GM12878 (cell line): ENCODE data around the gene ZNF763. TPM values are rescaled to one million over a fixed set of nuclear protein-coding genes. Genes with fewer than 3 reads are reported as not detected.
A peak's percentile ranks its signal among the peaks of the same experiment; 100 is the strongest.

Experiments used
- ATF2 ChIP-seq: IDR thresholded peaks from 2 replicates; pipeline ENCODE4 v1.6.1; 2012; ENCODE audit warnings: low read length, inconsistent platforms
- BCLAF1 ChIP-seq: fragments of 450-650 bp; IDR thresholded peaks from 2 replicates; pipeline ENCODE4 v1.6.1; 2017; ENCODE audit warnings: antibody characterized with exemption, mild to moderate bottlenecking, moderate library complexity
- BHLHE40 ChIP-seq, 2 experiments: fragments of 450-650 bp in 1 of 2; IDR thresholded peaks; 2 replicates each; pipeline ENCODE4 v1.6.1; 2011 to 2017; ENCODE audit warnings: low read depth in 2 of 2, borderline replicate concordance in 1 of 2, improper control_type of control experiment in 1 of 2, low read length in 1 of 2, mild to moderate bottlenecking in 1 of 2
- CEBPZ ChIP-seq: fragments of 150-350 bp; IDR thresholded peaks from 2 replicates; pipeline ENCODE4 v1.6.1; 2016; ENCODE audit warnings: low read depth, low read length
- CREM ChIP-seq: IDR thresholded peaks from 2 replicates; pipeline ENCODE4 v1.6.1; 2014; ENCODE audit warnings: antibody characterized with exemption, low read depth
- JUNB ChIP-seq: IDR thresholded peaks from 2 replicates; pipeline ENCODE4 v1.6.1; 2016; ENCODE audit warnings: antibody characterized with exemption, mild to moderate bottlenecking
- KLF5 ChIP-seq: fragments of 450-650 bp; IDR thresholded peaks from 2 replicates; pipeline ENCODE4 v1.6.1; 2014; ENCODE audit warnings: mild to moderate bottlenecking; ENCODE audit not compliant: partially characterized antibody
- MEF2A ChIP-seq: IDR thresholded peaks from 2 replicates; pipeline ENCODE4 v1.6.1; 2011; ENCODE audit warnings: low read depth, mild to moderate bottlenecking, low read length, moderate library complexity; ENCODE audit not compliant: insufficient read depth
- MXI1 ChIP-seq: fragments of 150-350 bp; IDR thresholded peaks from 2 replicates; pipeline ENCODE4 v1.6.1; 2011; ENCODE audit warnings: low read depth, mild to moderate bottlenecking, inconsistent platforms, low read length, improper control_type of control experiment
- NFYA ChIP-seq: IDR thresholded peaks from 2 replicates; pipeline ENCODE4 v1.6.1; 2011; ENCODE audit warnings: low read depth, mild to moderate bottlenecking, low read length, improper control_type of control experiment, borderline replicate concordance
- NR2C1 ChIP-seq: fragments of 450-650 bp; IDR thresholded peaks from 2 replicates; pipeline ENCODE4 v1.6.1; 2017; ENCODE audit warnings: antibody characterized with exemption, mild to moderate bottlenecking, moderate library complexity
- RAD51 ChIP-seq: fragments of 450-650 bp; IDR thresholded peaks from 2 replicates; pipeline ENCODE4 v1.6.1; 2016; ENCODE audit warnings: moderate library complexity, mild to moderate bottlenecking, inconsistent platforms
- RELA ChIP-seq: fragments of 450-650 bp; IDR thresholded peaks from 2 replicates; pipeline ENCODE4 v1.8.0; 2014; ENCODE audit warnings: borderline replicate concordance; ENCODE audit not compliant: partially characterized antibody
- RFX5 ChIP-seq: IDR thresholded peaks from 2 replicates; pipeline ENCODE4 v1.6.1; 2011; ENCODE audit warnings: low read depth, low read length, improper control_type of control experiment
- SP1 ChIP-seq: IDR thresholded peaks from one replicate; pipeline ENCODE4 v1.6.1; 2011; ENCODE audit warnings: low read depth, low read length
- SREBF2 ChIP-seq: IDR thresholded peaks from 2 replicates; pipeline ENCODE4 v1.6.1; 2012; ENCODE audit warnings: mild to moderate bottlenecking, low read length
- TARDBP ChIP-seq: IDR thresholded peaks from 2 replicates; pipeline ENCODE4 v1.6.1; 2016; ENCODE audit warnings: borderline replicate concordance
- ZNF24 ChIP-seq: fragments of 450-650 bp; IDR thresholded peaks from 2 replicates; pipeline ENCODE4 v1.6.1; 2017; ENCODE audit warnings: antibody characterized with exemption, mild to moderate bottlenecking
- polyA plus RNA-seq, 11 experiments: library from polyadenylated mRNA; depleted of rRNA in 4 of 11; unstranded in 6 of 11; stranded (reverse) in 5 of 11; fragments of >200 nt; fragmentation: Nextera tagmentation in 4 of 11; fragmentation: Illumina TruSeq in 1 of 11; extraction: Ambion mirVana in 4 of 11; extraction: Trizol in 1 of 11; gene quantifications; 1 replicate in 1 of 11; 2 replicates in 10 of 11; pipeline versions ENCODE4 v1.2.1 to v1.2.3, GENCODE V29; 2011 to 2016; ENCODE audit warnings: inconsistent platforms in 2 of 11, missing spikeins in 2 of 11, low read depth in 1 of 11
- total RNA-seq, 4 experiments: library from RNA; depleted of rRNA in 3 of 4; stranded (reverse); fragments of >200 nt in 3 of 4; fragmentation: Illumina TruSeq in 1 of 4; extraction: Trizol in 1 of 4; gene quantifications; 2 replicates each; pipeline versions ENCODE4 v1.2.1 to v1.2.3, GENCODE V29; 2013 to 2021
- TF ChIP-seq, protein P1 (sequence below): fragments of 450-650 bp; conservative IDR thresholded peaks from 2 replicates; pipeline ENCODE4 v1.6.1; 2017; ENCODE audit warnings: mild to moderate bottlenecking, moderate library complexity
- TF ChIP-seq, protein P2 (sequence below), 3 experiments: IDR thresholded peaks in 2 of 3; conservative IDR thresholded peaks in 1 of 3; 2 replicates each; pipeline ENCODE4 v1.5.1; 2011; ENCODE audit warnings: low read depth in 3 of 3, low read length in 3 of 3, mild to moderate bottlenecking in 3 of 3, control low read depth in 2 of 3, moderate library complexity in 2 of 3, inconsistent platforms in 1 of 3, mixed read lengths in 1 of 3; ENCODE audit not compliant: control insufficient read depth in 2 of 3, insufficient read depth in 1 of 3; ENCODE audit errors: extremely low read depth in 1 of 3

Gene ZNF763
- total and polyA plus RNA-seq, 10 of the 15 experiments (the other 5 are each of a cell fraction or from before 2014, with no cell fraction given), result 0.62 to 1.8 (median 1.1) TPM

GRCh38 chr19:11964496-11964857, 363 bp upstream of the ZNF763 start (continued):
- TF ChIP-seq BCLAF1 (no peak), RFX5 (no peak), KLF5 (no peak), MEF2A (no peak), CEBPZ (no peak), BHLHE40 (IDR thresholded peaks at IDR 0.05; ENCODE audit: borderline replicate concordance in 1 of 2, low read depth in 2 of 2, low read length in 1 of 2) (peak; percentile 50 to 79; a peak in 3 of 4 replicates), ATF2 (no peak), SP1 (no peak), CREM (no peak), ZNF24 (no peak), NFYA (no peak), NR2C1 (no peak), RAD51 (no peak), MXI1 (no peak), TARDBP (no peak), JUNB (no peak), RELA (no peak), SREBF2 (no peak)
- TF ChIP-seq, protein P1, sequence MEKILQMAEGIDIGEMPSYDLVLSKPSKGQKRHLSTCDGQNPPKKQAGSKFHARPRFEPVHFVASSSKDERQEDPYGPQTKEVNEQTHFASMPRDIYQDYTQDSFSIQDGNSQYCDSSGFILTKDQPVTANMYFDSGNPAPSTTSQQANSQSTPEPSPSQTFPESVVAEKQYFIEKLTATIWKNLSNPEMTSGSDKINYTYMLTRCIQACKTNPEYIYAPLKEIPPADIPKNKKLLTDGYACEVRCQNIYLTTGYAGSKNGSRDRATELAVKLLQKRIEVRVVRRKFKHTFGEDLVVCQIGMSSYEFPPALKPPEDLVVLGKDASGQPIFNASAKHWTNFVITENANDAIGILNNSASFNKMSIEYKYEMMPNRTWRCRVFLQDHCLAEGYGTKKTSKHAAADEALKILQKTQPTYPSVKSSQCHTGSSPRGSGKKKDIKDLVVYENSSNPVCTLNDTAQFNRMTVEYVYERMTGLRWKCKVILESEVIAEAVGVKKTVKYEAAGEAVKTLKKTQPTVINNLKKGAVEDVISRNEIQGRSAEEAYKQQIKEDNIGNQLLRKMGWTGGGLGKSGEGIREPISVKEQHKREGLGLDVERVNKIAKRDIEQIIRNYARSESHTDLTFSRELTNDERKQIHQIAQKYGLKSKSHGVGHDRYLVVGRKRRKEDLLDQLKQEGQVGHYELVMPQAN, result no peak
- TF ChIP-seq, protein P2, sequence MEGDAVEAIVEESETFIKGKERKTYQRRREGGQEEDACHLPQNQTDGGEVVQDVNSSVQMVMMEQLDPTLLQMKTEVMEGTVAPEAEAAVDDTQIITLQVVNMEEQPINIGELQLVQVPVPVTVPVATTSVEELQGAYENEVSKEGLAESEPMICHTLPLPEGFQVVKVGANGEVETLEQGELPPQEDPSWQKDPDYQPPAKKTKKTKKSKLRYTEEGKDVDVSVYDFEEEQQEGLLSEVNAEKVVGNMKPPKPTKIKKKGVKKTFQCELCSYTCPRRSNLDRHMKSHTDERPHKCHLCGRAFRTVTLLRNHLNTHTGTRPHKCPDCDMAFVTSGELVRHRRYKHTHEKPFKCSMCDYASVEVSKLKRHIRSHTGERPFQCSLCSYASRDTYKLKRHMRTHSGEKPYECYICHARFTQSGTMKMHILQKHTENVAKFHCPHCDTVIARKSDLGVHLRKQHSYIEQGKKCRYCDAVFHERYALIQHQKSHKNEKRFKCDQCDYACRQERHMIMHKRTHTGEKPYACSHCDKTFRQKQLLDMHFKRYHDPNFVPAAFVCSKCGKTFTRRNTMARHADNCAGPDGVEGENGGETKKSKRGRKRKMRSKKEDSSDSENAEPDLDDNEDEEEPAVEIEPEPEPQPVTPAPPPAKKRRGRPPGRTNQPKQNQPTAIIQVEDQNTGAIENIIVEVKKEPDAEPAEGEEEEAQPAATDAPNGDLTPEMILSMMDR (IDR thresholded peaks at IDR 0.05 in 2 of 3, conservative IDR thresholded peaks at IDR 0.05 in 1 of 3; ENCODE audit: control insufficient read depth in 2 of 3, extremely low read depth in 1 of 3, insufficient read depth in 1 of 3, low read depth in 3 of 3, low read length in 3 of 3), result peak; percentile 25 to 43 (median 35); a peak in 4 of 6 replicates
